ENCODE measurements around the gene CEP170B. TPM values are rescaled to one million over a fixed set of nuclear protein-coding genes. Genes with fewer than 3 reads are reported as not detected.

Gene CEP170B
- total and polyA plus RNA-seq, 9 of the 15 experiments (the other 6 are each of a cell fraction or from before 2014, with no cell fraction given) = 0.01 to 10.2 (median 2.2) TPM

DNA sequence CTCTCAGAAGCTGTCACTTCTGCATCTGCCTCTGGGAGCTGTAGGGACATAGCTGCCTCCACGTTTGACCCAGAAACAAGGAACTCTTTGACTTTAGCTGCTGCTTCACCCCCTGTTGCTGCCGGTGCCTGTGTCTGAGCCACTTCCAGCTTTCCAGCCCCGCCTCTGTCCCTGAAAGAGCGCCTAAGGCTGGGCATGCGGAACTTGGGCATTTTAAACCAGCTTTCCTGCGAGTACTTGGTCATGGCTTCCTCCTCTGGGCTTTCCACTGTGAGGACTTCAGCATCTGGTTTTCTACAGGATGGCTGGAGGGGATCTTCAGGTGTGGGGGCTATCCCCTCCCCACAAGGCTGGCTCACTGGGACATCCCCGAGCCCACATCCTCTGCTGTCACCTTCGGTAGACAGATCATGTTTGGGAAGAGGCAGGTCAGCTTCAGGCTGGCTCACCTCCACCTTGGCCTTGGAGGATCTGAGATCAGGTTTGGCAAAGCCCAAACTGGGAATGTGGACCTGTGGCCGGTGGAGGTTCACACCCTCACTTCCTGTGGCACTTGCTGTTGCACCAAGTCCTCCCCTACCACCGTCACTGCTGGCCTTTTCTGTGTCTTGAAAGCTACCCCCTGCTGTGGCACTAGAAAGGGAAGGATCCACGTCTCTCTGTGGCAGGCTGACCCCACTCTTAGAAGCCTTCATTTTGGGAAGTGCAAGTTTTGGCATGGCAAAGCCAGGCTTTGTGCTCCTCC lies 74.8 kb downstream of the CEP170B start:
- Histone ChIP-seq H3K9ac (ENCODE audit: insufficient read depth in 1 of 2, low read depth in 2 of 2, low read length in 2 of 2) (no peak overlapping the region), H3K4me2 (ENCODE audit: insufficient read depth, low read length) (no peak overlapping the region), H3K27me3 (ENCODE audit: control insufficient read depth in 2 of 2, insufficient read depth in 2 of 2, low read length in 2 of 2) (peaks cover 5 to 57% of the 10 kb centered on the region in 2 experiments; a peak in 4 of 5 replicates), H3K9me3 (replicated peaks; ENCODE audit: control insufficient read depth, insufficient read depth, low read depth, low read length) (no peaks in the 10 kb centered on the region), H3K4me1 (replicated peaks in 1 of 2; ENCODE audit: control insufficient read depth in 2 of 2, insufficient read depth in 2 of 2, low read length in 2 of 2) (no peaks in the 10 kb centered on the region; a peak in 1 of 5 replicates), H3K4me3 (no peak overlapping the region), H3K79me2 (ENCODE audit: control insufficient read depth, insufficient read depth, low read length) (no peaks in the 10 kb centered on the region), H3K9me1 (ENCODE audit: control insufficient read depth, insufficient read depth, low read length) (no peaks in the 10 kb centered on the region), H2AFZ (ENCODE audit: low read depth, low read length) (no peak overlapping the region), H3K27ac (ENCODE audit: extremely low read depth, low read depth, low read length) (no peak overlapping the region), H3K36me3 (ENCODE audit: control insufficient read depth, insufficient read depth, low read length) (no peaks in the 10 kb centered on the region), H4K20me1 (replicated peaks; ENCODE audit: control insufficient read depth, insufficient read depth, low read length) (no peaks in the 10 kb centered on the region; the same call in 1 of the 2 replicates)
- BruUV-seq (replicated peaks) = no TSS peak
- in situ Hi-C loops (cut with MboI) (no loop called here), intact Hi-C loops (cut with micrococcal nuclease) (loop anchor here (1.0 kb wide), 1 partner anchor 44 kb away; no protein-coding TSS in a partner anchor)
- ATAC-seq (no peak), FAIRE-seq (no peak), DNase-seq (ENCODE audit: extremely low read depth in 1 of 4, low spot score in 3 of 4) (no peak)
- ChIA-PET POLR2A (interaction anchor here (0.6 to 0.7 kb wide), 2 partner anchors 12 to 32 kb away, joined by 3 read pairs; no protein-coding TSS in a partner anchor), CTCF (ENCODE audit: low intra/inter-chr PET ratio) (no interaction called here)
- 0% methylated on average over 6 of the region's 11 CpGs for WGBS (ENCODE audit: insufficient coverage, low coverage, missing lambda C conversion rate)
- no peak for TF ChIP-seq HDAC8 (tag; IDR thresholded peaks at IDR 0.05)
- no peak for TF ChIP-seq CSDE1 (IDR thresholded peaks at IDR 0.05)
- TF ChIP-seq NCOR1 (IDR thresholded peaks at IDR 0.05) = no peak
- TF ChIP-seq, protein P1, sequence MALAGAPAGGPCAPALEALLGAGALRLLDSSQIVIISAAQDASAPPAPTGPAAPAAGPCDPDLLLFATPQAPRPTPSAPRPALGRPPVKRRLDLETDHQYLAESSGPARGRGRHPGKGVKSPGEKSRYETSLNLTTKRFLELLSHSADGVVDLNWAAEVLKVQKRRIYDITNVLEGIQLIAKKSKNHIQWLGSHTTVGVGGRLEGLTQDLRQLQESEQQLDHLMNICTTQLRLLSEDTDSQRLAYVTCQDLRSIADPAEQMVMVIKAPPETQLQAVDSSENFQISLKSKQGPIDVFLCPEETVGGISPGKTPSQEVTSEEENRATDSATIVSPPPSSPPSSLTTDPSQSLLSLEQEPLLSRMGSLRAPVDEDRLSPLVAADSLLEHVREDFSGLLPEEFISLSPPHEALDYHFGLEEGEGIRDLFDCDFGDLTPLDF (CRISPR knock-in tag; IDR thresholded peaks at IDR 0.05) = no peak
- TF ChIP-seq PCBP2 (IDR thresholded peaks at IDR 0.05; ENCODE audit: low read depth, low read length, poor library complexity, severe bottlenecking) = no peak
- TF ChIP-seq ZNF431 (CRISPR knock-in tag; IDR thresholded peaks at IDR 0.05) = no peak
- TF ChIP-seq CHD1 (IDR thresholded peaks at IDR 0.05; ENCODE audit: low read length) = no peak
- TF ChIP-seq, protein P2, sequence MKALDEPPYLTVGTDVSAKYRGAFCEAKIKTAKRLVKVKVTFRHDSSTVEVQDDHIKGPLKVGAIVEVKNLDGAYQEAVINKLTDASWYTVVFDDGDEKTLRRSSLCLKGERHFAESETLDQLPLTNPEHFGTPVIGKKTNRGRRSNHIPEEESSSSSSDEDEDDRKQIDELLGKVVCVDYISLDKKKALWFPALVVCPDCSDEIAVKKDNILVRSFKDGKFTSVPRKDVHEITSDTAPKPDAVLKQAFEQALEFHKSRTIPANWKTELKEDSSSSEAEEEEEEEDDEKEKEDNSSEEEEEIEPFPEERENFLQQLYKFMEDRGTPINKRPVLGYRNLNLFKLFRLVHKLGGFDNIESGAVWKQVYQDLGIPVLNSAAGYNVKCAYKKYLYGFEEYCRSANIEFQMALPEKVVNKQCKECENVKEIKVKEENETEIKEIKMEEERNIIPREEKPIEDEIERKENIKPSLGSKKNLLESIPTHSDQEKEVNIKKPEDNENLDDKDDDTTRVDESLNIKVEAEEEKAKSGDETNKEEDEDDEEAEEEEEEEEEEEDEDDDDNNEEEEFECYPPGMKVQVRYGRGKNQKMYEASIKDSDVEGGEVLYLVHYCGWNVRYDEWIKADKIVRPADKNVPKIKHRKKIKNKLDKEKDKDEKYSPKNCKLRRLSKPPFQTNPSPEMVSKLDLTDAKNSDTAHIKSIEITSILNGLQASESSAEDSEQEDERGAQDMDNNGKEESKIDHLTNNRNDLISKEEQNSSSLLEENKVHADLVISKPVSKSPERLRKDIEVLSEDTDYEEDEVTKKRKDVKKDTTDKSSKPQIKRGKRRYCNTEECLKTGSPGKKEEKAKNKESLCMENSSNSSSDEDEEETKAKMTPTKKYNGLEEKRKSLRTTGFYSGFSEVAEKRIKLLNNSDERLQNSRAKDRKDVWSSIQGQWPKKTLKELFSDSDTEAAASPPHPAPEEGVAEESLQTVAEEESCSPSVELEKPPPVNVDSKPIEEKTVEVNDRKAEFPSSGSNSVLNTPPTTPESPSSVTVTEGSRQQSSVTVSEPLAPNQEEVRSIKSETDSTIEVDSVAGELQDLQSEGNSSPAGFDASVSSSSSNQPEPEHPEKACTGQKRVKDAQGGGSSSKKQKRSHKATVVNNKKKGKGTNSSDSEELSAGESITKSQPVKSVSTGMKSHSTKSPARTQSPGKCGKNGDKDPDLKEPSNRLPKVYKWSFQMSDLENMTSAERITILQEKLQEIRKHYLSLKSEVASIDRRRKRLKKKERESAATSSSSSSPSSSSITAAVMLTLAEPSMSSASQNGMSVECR (CRISPR knock-in tag; IDR thresholded peaks at IDR 0.05) = no peak
- TF ChIP-seq, protein P3, sequence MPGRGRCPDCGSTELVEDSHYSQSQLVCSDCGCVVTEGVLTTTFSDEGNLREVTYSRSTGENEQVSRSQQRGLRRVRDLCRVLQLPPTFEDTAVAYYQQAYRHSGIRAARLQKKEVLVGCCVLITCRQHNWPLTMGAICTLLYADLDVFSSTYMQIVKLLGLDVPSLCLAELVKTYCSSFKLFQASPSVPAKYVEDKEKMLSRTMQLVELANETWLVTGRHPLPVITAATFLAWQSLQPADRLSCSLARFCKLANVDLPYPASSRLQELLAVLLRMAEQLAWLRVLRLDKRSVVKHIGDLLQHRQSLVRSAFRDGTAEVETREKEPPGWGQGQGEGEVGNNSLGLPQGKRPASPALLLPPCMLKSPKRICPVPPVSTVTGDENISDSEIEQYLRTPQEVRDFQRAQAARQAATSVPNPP (IDR thresholded peaks at IDR 0.05; ENCODE audit: borderline replicate concordance, insufficient read depth, insufficient read length) = no peak
- no peak for TF ChIP-seq ZNF197 (CRISPR knock-in tag; IDR thresholded peaks at IDR 0.05; ENCODE audit: low read depth)
- no peak for TF ChIP-seq NUFIP1 (IDR thresholded peaks at IDR 0.05; ENCODE audit: partially characterized antibody)
- no peak for TF ChIP-seq SOX6 (IDR thresholded peaks at IDR 0.05)
- TF ChIP-seq ZNF253 (CRISPR knock-in tag; conservative IDR thresholded peaks at IDR 0.05) = no peak
- no peak for TF ChIP-seq SMAD4 (CRISPR knock-in tag; conservative IDR thresholded peaks at IDR 0.05)
- TF ChIP-seq HCFC1 (IDR thresholded peaks at IDR 0.05; ENCODE audit: low read depth, low read length) = no peak
- TF ChIP-seq ZNF212 (CRISPR knock-in tag; IDR thresholded peaks at IDR 0.05) = no peak

Data from K562 (cell line).